ENCODE data around the gene DRC3.

DNA sequence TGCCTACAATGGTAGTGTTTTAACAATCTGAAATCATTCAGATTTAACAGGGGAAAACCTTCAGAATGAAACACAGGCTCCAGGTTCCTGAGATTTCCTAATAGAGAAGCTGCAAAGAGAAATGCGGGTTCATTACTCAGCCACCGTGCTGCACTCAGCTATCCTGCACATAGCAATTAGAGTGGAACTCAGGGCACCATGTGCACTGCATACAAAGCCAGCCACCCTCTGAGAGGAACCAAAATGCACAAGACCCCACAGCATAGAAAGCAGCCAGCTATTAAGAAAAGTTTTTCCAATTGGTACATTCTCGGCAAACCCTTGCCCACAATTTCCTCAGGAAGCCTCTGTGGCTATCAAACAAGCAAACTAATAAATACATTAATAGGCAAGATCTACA lies 37.9 kb upstream of the DRC3 start:
- TF ChIP-seq, protein P1, sequence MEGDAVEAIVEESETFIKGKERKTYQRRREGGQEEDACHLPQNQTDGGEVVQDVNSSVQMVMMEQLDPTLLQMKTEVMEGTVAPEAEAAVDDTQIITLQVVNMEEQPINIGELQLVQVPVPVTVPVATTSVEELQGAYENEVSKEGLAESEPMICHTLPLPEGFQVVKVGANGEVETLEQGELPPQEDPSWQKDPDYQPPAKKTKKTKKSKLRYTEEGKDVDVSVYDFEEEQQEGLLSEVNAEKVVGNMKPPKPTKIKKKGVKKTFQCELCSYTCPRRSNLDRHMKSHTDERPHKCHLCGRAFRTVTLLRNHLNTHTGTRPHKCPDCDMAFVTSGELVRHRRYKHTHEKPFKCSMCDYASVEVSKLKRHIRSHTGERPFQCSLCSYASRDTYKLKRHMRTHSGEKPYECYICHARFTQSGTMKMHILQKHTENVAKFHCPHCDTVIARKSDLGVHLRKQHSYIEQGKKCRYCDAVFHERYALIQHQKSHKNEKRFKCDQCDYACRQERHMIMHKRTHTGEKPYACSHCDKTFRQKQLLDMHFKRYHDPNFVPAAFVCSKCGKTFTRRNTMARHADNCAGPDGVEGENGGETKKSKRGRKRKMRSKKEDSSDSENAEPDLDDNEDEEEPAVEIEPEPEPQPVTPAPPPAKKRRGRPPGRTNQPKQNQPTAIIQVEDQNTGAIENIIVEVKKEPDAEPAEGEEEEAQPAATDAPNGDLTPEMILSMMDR (IDR thresholded peaks at IDR 0.05; ENCODE audit: extremely low read depth in 1 of 2, insufficient read depth in 1 of 2, low read depth in 1 of 2, low read length in 2 of 2), result no peak
- TF ChIP-seq, protein P2, sequence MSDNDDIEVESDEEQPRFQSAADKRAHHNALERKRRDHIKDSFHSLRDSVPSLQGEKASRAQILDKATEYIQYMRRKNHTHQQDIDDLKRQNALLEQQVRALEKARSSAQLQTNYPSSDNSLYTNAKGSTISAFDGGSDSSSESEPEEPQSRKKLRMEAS (IDR thresholded peaks at IDR 0.05; ENCODE audit: insufficient read depth, insufficient read length), result no peak
- TF ChIP-seq EZH2 (IDR thresholded peaks at IDR 0.05; ENCODE audit: borderline replicate concordance, low read depth, low read length, severe bottlenecking), result no peak
- no peak for TF ChIP-seq POLR2A (IDR thresholded peaks at IDR 0.05; ENCODE audit: low read depth, low read length)
